K562 (cell line): ENCODE data around the gene OVOL1. TPM values are rescaled to one million over a fixed set of nuclear protein-coding genes. Genes with fewer than 3 reads are reported as not detected.
A peak's percentile ranks its signal among the peaks of the same experiment; 100 is the strongest.

Source experiments
- ATAC-seq: fragments of 200-7000 bp; cut with Tn5 transposase; 3 replicates; pipeline ENCODE4 v1.9.1; 2020; ENCODE audit warnings: moderate library complexity
- BruUV-seq: library from RNA; stranded (reverse); fragments of 400-500 nt; replicated peaks from 2 replicates; lab custom pipeline; 2021; lab: Mats Ljungman, UMichigan
- CTCF ChIA-PET: fragments of 300-600 bp; formaldehyde crosslinking; extraction: SDS; loops from one replicate; lab custom pipeline; 2021; ENCODE audit warnings: low intra/inter-chr PET ratio; lab: Yijun Ruan, JAX
- POLR2A ChIA-PET: fragments of 300-600, 350-650 bp; sonication (Branson Sonifier 250); formaldehyde crosslinking; extraction: SDS; loops from one replicate; lab custom pipeline; 2021; ENCODE audit warnings: antibody characterized with exemption, inconsistent platforms; lab: Yijun Ruan, JAX
- DNase-seq, 4 experiments: peaks; one replicate each; pipeline versions ENCODE4 v3.0.0 to v3.0.0-alpha.2; 2011 to 2018; ENCODE audit warnings: low spot score in 3 of 4, mixed read lengths in 3 of 4; ENCODE audit errors: extremely low read depth in 1 of 4
- FAIRE-seq: peaks from 2 replicates; lab custom pipeline; 2011; peaks lifted over from hg19 to GRCh38; lab: Jason Lieb, UNC
- H2AFZ ChIP-seq: 2 replicates; pipeline ENCODE4 v1.6.0; 2011; ENCODE audit warnings: low read depth, low read length, control low read depth, inconsistent platforms
- H3K27ac ChIP-seq: fragments of 200-600 bp; 3 replicates; pipeline ENCODE4 v1.8.0; 2011; ENCODE audit warnings: low read depth, mild to moderate bottlenecking, control low read depth, inconsistent platforms, low read length, moderate library complexity, mixed read lengths; ENCODE audit errors: extremely low read depth
- H3K27me3 ChIP-seq, 2 experiments: fragments of 300-600 bp in 1 of 2; 2 replicates in 1 of 2; 3 replicates in 1 of 2; pipeline versions ENCODE4 v1.6.0 to v1.8.0; 2011; ENCODE audit warnings: inconsistent platforms in 2 of 2, low read length in 2 of 2, mild to moderate bottlenecking in 1 of 2, mixed read lengths in 1 of 2, moderate library complexity in 1 of 2; ENCODE audit not compliant: control insufficient read depth in 2 of 2, insufficient read depth in 2 of 2
- H3K36me3 ChIP-seq: fragments of 300-600 bp; 3 replicates; pipeline ENCODE4 v1.8.0; 2011; ENCODE audit warnings: mild to moderate bottlenecking, low read length, inconsistent platforms; ENCODE audit not compliant: control insufficient read depth, insufficient read depth
- H3K4me1 ChIP-seq, 2 experiments: fragments of 200-600 bp in 1 of 2; replicated peaks in 1 of 2; 2 replicates in 1 of 2; 3 replicates in 1 of 2; pipeline versions ENCODE4 v1.5.1 to v1.8.0; 2011; ENCODE audit warnings: inconsistent platforms in 2 of 2, low read length in 2 of 2, mild to moderate bottlenecking in 1 of 2, mixed read lengths in 1 of 2, moderate library complexity in 1 of 2; ENCODE audit not compliant: control insufficient read depth in 2 of 2, insufficient read depth in 2 of 2
- H3K4me2 ChIP-seq: 2 replicates; pipeline ENCODE4 v1.6.1; 2011; ENCODE audit warnings: low read length, control low read depth, inconsistent platforms, mixed read lengths; ENCODE audit not compliant: insufficient read depth
- H3K4me3 ChIP-seq: fragments of 200-600 bp; sonication (generic), shearing (Covaris generic); 2 replicates; pipeline ENCODE4 v1.5.1; 2016; ENCODE audit warnings: control low read depth, inconsistent platforms
- H3K79me2 ChIP-seq: fragments of 200-600 bp; 3 replicates; pipeline ENCODE4 v1.8.0; 2011; ENCODE audit warnings: low read length, inconsistent platforms; ENCODE audit not compliant: control insufficient read depth, insufficient read depth
- H3K9ac ChIP-seq, 2 experiments: 2 replicates each; pipeline versions ENCODE4 v1.6.0 to v1.6.1; 2011; ENCODE audit warnings: low read depth in 2 of 2, low read length in 2 of 2, control low read depth in 1 of 2, inconsistent platforms in 1 of 2, mild to moderate bottlenecking in 1 of 2, mixed read lengths in 1 of 2; ENCODE audit not compliant: insufficient read depth in 1 of 2
- H3K9me1 ChIP-seq: one replicate; pipeline ENCODE4 v1.6.0; 2011; ENCODE audit warnings: inconsistent platforms, mild to moderate bottlenecking, low read length, moderate library complexity; ENCODE audit not compliant: control insufficient read depth, insufficient read depth
- H3K9me3 ChIP-seq: replicated peaks from 2 replicates; pipeline ENCODE4 v1.5.1; 2011; ENCODE audit warnings: low read depth, low read length, inconsistent platforms; ENCODE audit not compliant: control insufficient read depth, insufficient read depth
- H4K20me1 ChIP-seq: replicated peaks from 2 replicates; pipeline ENCODE4 v1.6.1; 2011; ENCODE audit warnings: low read length, inconsistent platforms, mixed read lengths; ENCODE audit not compliant: control insufficient read depth, insufficient read depth
- C11orf30 ChIP-seq: fragments of 450-650 bp; IDR thresholded peaks from 2 replicates; pipeline ENCODE4 v1.6.1; 2016; ENCODE audit warnings: low read depth, mild to moderate bottlenecking
- FOXJ3 ChIP-seq: sonication (generic); formaldehyde crosslinking; IDR thresholded peaks from 2 replicates; pipeline ENCODE4 v1.4.0; 2020; ENCODE audit warnings: mild to moderate bottlenecking, missing genetic modification reagents
- MAFK ChIP-seq: IDR thresholded peaks from 2 replicates; pipeline ENCODE4 v1.6.1; 2011; ENCODE audit warnings: low read length, improper control_type of control experiment
- MEIS2 ChIP-seq: fragments of 450-650 bp; IDR thresholded peaks from 2 replicates; pipeline ENCODE4 v1.6.1; 2014; ENCODE audit warnings: mild to moderate bottlenecking; ENCODE audit not compliant: partially characterized antibody
- PBX2 ChIP-seq, 2 experiments: IDR thresholded peaks in 1 of 2; conservative IDR thresholded peaks in 1 of 2; 2 replicates each; pipeline ENCODE4 v1.6.1; 2016; ENCODE audit warnings: low read depth in 2 of 2, mild to moderate bottlenecking in 1 of 2, missing compliant biosample characterization in 1 of 2, missing genetic modification characterization in 1 of 2, moderate library complexity in 1 of 2
- ZBTB43 ChIP-seq: sonication (generic); formaldehyde crosslinking; IDR thresholded peaks from 2 replicates; pipeline ENCODE4 v1.8.0; 2023; ENCODE audit warnings: mild to moderate bottlenecking, missing genetic modification reagents
- ZNF316 ChIP-seq: fragments of 450-650 bp; IDR thresholded peaks from 2 replicates; pipeline ENCODE4 v1.6.1; 2016
- WGBS: fragments of 100-300 bp; shearing (Covaris generic); methylation state at CpG from one replicate; pipeline ENCODE4 v1.1.6; 2016; ENCODE audit warnings: low coverage, mixed read lengths; ENCODE audit not compliant: insufficient coverage; ENCODE audit errors: missing lambda C conversion rate; 5-methylcytosine and 5-hydroxymethylcytosine counted together
- in situ Hi-C: fragments of 300-500 bp; cut with MboI; formaldehyde crosslinking; loops from 4 replicates; pipeline ENCODE4 v1.15.0; 2018; ENCODE audit warnings: inconsistent platforms, mixed read lengths
- intact Hi-C: fragments of 100-400 bp; cut with micrococcal nuclease; formaldehyde crosslinking; loops from 2 replicates; pipeline ENCODE4 v1.14.2; 2022
- polyA plus RNA-seq, 8 experiments: library from polyadenylated mRNA; depleted of rRNA in 4 of 8; stranded (reverse) in 5 of 8; unstranded in 3 of 8; fragments of >200 nt; fragmentation: Nextera tagmentation in 2 of 8; fragmentation: Illumina TruSeq in 1 of 8; extraction: Ambion mirVana in 2 of 8; extraction: Trizol in 1 of 8; gene quantifications; 2 replicates each; pipeline versions ENCODE4 v1.2.1 to v1.2.3, GENCODE V29; 2011 to 2014; ENCODE audit warnings: inconsistent platforms in 1 of 8, missing spikeins in 1 of 8
- total RNA-seq, 7 experiments: library from RNA; depleted of rRNA in 6 of 7; stranded (reverse); fragments of >200 nt in 6 of 7; fragmentation: Illumina TruSeq in 2 of 7; extraction: Trizol in 2 of 7; gene quantifications; 2 replicates each; pipeline versions ENCODE4 v1.2.1 to v1.2.3, GENCODE V29; 2011 to 2021; ENCODE audit warnings: low replicate concordance in 1 of 7

OVOL1 gene
- total and polyA plus RNA-seq, 9 of the 15 experiments (the other 6 are each of a cell fraction or from before 2014, with no cell fraction given): 0.09 TPM; not detected in 8

- Histone ChIP-seq H3K79me2 (no peaks in the 10 kb centered on the region), H3K9me3 (no peaks in the 10 kb centered on the region), H3K4me3 (no peak overlapping the region), H3K4me2 (no peak overlapping the region), H3K9me1 (no peaks in the 10 kb centered on the region), H3K27ac (no peak overlapping the region), H2AFZ (no peak overlapping the region), H3K4me1 (no peaks in the 10 kb centered on the region), H4K20me1 (no peaks in the 10 kb centered on the region), H3K36me3 (no peaks in the 10 kb centered on the region)
- no peak for DNase-seq
- POLR2A ChIA-PET: interaction anchor here (1.8 kb wide), 1 partner anchor 9 kb away, joined by 5 read pairs; no protein-coding TSS in a partner anchor
- CTCF ChIA-PET: no interaction called here
- no peak for ATAC-seq
- in situ Hi-C loops: no loop called here
- no peak for FAIRE-seq
- 7% methylated on average over 7 of the region's 7 CpGs for WGBS
- TF ChIP-seq C11orf30 (0 out of 2 replicates have a peak, but pooled peaks have one; percentile 4), FOXJ3 (CRISPR knock-in tag) (no peak), ZNF316 (0 out of 2 replicates have a peak, but pooled peaks have one; percentile 4), PBX2 (CRISPR knock-in tag; IDR thresholded peaks at IDR 0.05; ENCODE audit: low read depth) (no peak), PBX2 (tag; conservative IDR thresholded peaks at IDR 0.05; ENCODE audit: low read depth) (peak; percentile 45), ZBTB43 (CRISPR knock-in tag) (no peak), MEIS2 (peak; percentile 82), MAFK (no peak)
- TF ChIP-seq, all 486 proteins: peak for 4
- BruUV-seq: no TSS peak
- Histone ChIP-seq H3K27me3 (no peaks in the 10 kb centered on the region; a peak in 2 of 5 replicates), H3K9ac (no peak overlapping the region)
- intact Hi-C loops: no loop called here
Observed at GRCh38 chr11:65766535-65766934, 20.3 kb upstream of the OVOL1 start.
